GM10248 (cell line): ENCODE measurements around the gene GHRH.

Experiments
- CTCF ChIA-PET: fragments of 300-600 bp; sonication (Branson Sonifier 250); formaldehyde crosslinking; extraction: SDS; loops from one replicate; lab custom pipeline; 2021; ENCODE audit warnings: antibody characterized with exemption; lab: Yijun Ruan, JAX
- POLR2A ChIA-PET: fragments of 350-650 bp; sonication (Branson Sonifier 250); formaldehyde crosslinking; extraction: SDS; loops from one replicate; lab custom pipeline; 2020; ENCODE audit warnings: antibody characterized with exemption; lab: Yijun Ruan, JAX
- DNase-seq: peaks from one replicate; pipeline ENCODE4 v3.0.0; 2012; ENCODE audit errors: extremely low spot score
- CTCF ChIP-seq: IDR thresholded peaks from 2 replicates; pipeline ENCODE4 v1.5.1; 2012; ENCODE audit warnings: mild to moderate bottlenecking, low read depth; ENCODE audit errors: extremely low read depth, missing control alignments, control extremely low read depth

GHRH gene

GRCh38 chr20:37244572-37244957, 17.0 kb downstream of the GHRH start:
- POLR2A ChIA-PET: no interaction called here
- no peak for TF ChIP-seq CTCF
- CTCF ChIA-PET: interaction anchor here (0.9 to 1.2 kb wide), 3 partner anchors 12 to 40 kb away, joined by 3 read pairs; no protein-coding TSS in a partner anchor
- DNase-seq: no peak

GRCh38 chr20:37243937-37244571, 17.6 kb downstream of the GHRH start:
- TF ChIP-seq CTCF: no peak
- DNase-seq: no peak
- CTCF ChIA-PET: no interaction called here
- POLR2A ChIA-PET: interaction anchor here (0.6 kb wide), 1 partner anchor 794 kb away, joined by 6 read pairs; no protein-coding TSS in a partner anchor

GRCh38 chr20:37243076-37243936, 18.3 kb downstream of the GHRH start:
- DNase-seq: no peak
- ChIA-PET POLR2A (no interaction called here), CTCF (no interaction called here)
- no peak for TF ChIP-seq CTCF

GRCh38 chr20:37242503-37242902, 19.1 kb downstream of the GHRH start:
- no peak for DNase-seq
- CTCF ChIA-PET: interaction anchor here (1.0 to 1.1 kb wide), 2 partner anchors 10 to 28 kb away, joined by 3 to 4 read pairs; no protein-coding TSS in a partner anchor
- POLR2A ChIA-PET: no interaction called here
- TF ChIP-seq CTCF: no peak

GRCh38 chr20:37240337-37241067, 21.1 kb downstream of the GHRH start:
- CTCF ChIA-PET: interaction anchor here (1.0 to 1.7 kb wide), 7 partner anchors 10 to 144 kb away, joined by 3 to 7 read pairs (median 3); partner anchors contain the start of gene RPN2
- POLR2A ChIA-PET: no interaction called here
- DNase-seq: no peak
- no peak for TF ChIP-seq CTCF

- POLR2A ChIA-PET: no interaction called here
- CTCF ChIA-PET: interaction anchor here (0.9 kb wide), 1 partner anchor 296 kb away, joined by 3 read pairs; no protein-coding TSS in a partner anchor
- DNase-seq: no peak
- no peak for TF ChIP-seq CTCF
These were observed 22.6 kb downstream of the GHRH start for GRCh38 chr20:37238935-37239451.
